ENCODE results near the gene PAQR4.
A peak's percentile ranks its signal among the peaks of the same experiment; 100 is the strongest.

PAQR4 gene

DNA sequence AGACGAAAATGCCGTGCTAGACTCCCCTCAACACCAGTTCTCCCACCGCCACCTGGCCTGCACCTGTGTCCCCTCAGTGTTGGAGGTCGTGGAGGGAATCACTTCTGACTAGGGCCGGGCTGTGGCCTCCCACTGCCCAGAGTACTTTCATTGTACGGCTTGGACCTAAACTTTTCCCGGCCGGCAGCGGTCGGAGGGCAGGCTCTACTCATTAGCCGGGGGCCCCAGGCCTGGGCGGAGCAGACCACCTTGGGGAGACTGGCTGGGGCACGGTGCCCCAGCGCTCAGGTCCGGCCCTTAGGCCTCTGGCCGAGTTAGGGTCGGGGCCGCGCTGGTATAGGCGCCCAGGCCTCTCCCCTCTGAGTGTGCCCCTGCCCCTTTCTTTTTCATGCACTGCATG lies 48.2 kb downstream of the PAQR4 start (continued):
- TF ChIP-seq ZNF521 (tag by site-specific recombination; IDR thresholded peaks at IDR 0.05): no peak
- no peak for TF ChIP-seq SP7 (tag by site-specific recombination; IDR thresholded peaks at IDR 0.05)

DNA sequence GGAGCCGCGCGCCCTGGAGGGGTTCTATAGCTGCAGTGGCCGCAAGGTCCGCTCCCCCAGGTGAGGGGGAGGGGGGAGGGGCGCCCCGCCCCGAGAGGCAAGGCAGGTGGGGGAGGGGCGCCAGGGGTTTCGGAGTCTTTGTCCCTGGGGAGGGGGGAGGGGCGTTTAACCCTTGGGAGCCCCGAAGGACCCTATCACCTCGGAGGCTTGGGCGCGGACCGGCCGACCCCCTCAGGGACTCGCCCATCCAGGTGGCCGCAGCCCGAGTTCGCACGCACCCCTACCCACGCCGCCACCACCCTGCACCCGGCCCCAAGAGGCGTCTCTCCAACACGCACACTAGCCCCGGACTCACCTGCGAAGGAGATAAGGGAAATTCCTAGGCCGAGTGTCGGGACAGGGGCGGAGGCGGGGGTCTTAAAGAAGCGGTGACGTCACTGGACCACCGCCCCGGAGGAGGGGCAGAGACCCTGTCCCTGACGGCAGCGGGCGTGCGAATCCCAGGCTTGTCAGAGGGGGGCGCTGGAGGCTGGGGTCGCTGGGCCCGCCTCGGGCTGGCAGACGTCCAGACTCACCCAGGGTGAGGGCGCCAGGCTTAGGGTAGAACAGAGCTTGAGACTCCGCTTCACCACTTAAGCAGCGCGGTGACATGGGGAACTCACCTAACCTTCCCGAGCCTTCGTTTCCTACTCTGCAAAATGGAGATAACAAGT lies 48.8 kb downstream of the PAQR4 start, which contains the start of gene CLDN6:
CLDN6 (minus strand) TSS at position 390 of the 713 bp plus-strand sequence. CDS start 2,162 bp downstream, outside the sequence.
- Histone ChIP-seq H3K36me3 (ENCODE audit: control insufficient read depth in 2 of 2, insufficient read depth in 1 of 2, low read length in 2 of 2) (no peaks in the 10 kb centered on the region), H3K4me3 (ENCODE audit: low read depth, low read length) (no peak within 1 kb of the TSS), H3K4me1 (ENCODE audit: control insufficient read depth, insufficient read depth, low read length) (peaks cover 18% of the 10 kb centered on the region), H3K27ac (ENCODE audit: extremely low read depth, low read depth, low read length) (no peak within 1 kb of the TSS), H3K9me3 (ENCODE audit: control insufficient read depth, insufficient read depth, low read depth, low read length) (no peaks in the 10 kb centered on the region)
- TF ChIP-seq ZNF416 (tag by site-specific recombination; IDR thresholded peaks at IDR 0.05) (no peak), ZNF677 (tag by site-specific recombination; IDR thresholded peaks at IDR 0.05) (no peak), ZNF561 (tag by site-specific recombination; IDR thresholded peaks at IDR 0.05; ENCODE audit: borderline replicate concordance) (no peak)
- TF ChIP-seq, protein P1, sequence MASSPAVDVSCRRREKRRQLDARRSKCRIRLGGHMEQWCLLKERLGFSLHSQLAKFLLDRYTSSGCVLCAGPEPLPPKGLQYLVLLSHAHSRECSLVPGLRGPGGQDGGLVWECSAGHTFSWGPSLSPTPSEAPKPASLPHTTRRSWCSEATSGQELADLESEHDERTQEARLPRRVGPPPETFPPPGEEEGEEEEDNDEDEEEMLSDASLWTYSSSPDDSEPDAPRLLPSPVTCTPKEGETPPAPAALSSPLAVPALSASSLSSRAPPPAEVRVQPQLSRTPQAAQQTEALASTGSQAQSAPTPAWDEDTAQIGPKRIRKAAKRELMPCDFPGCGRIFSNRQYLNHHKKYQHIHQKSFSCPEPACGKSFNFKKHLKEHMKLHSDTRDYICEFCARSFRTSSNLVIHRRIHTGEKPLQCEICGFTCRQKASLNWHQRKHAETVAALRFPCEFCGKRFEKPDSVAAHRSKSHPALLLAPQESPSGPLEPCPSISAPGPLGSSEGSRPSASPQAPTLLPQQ (tag by site-specific recombination; IDR thresholded peaks at IDR 0.05): peak; percentile 39; the same call in 1 of the 2 replicates
- POLR2A ChIA-PET: interaction anchor here (11.9 kb wide), 1 partner anchor 13 kb away, joined by 247 read pairs; no protein-coding TSS in a partner anchor
- CTCF ChIA-PET: interaction anchor here (1.2 to 2.5 kb wide), 3 partner anchors 10 to 32 kb away, joined by 4 to 20 read pairs (median 5); no protein-coding TSS in a partner anchor

DNA sequence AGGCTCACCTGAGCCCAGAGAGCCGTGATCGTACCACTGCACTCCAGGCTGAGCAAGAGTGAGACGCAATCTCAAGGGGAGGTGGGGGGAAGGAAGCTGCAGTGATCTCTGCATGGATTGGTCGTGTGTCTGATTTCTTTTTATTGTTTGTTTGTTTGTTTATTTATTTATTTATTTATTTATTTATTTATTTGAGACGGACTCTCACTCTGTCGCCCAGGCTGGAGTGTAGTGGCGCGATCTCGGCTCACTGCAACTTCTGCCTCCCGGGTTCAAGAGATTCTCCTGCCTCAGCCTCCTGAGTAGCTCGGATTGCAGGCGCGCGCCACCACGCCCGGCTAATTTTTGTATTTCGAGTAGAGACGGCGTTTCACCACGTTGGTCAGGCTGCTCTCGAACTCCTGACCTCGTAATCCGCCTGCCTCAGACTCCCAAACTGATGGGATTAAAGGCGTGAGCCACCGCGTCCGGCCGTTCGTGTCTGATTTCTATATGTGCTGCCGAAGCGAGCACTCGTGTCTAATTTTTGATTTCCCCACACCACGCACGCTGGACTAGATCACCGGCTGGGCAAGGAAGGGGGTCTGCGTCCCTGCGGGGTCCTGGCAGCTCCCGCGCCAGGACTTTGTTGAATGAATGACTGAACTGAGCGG lies 50.6 kb downstream of the PAQR4 start:
- H3K9me3 ChIP-seq (ENCODE audit: control insufficient read depth, insufficient read depth, low read depth, low read length): no peaks in the 10 kb centered on the region
- peak overlapping the region; percentile 33 for H3K4me3 ChIP-seq (ENCODE audit: low read depth, low read length)
- ChIA-PET POLR2A (interaction anchor here (0.5 to 11.9 kb wide), 19 partner anchors 8 to 1055 kb away, joined by 3 to 247 read pairs (median 6); partner anchors contain the start of genes FLYWCH1, KREMEN2, PAQR4 and PKMYT1), CTCF (interaction anchor here (0.9 to 4.1 kb wide), 9 partner anchors 8 to 68 kb away, joined by 3 to 41 read pairs (median 4); no protein-coding TSS in a partner anchor)
- H3K36me3 ChIP-seq (ENCODE audit: control insufficient read depth in 2 of 2, insufficient read depth in 1 of 2, low read length in 2 of 2): no peaks in the 10 kb centered on the region
- peaks cover 21% of the 10 kb centered on the region for H3K4me1 ChIP-seq (ENCODE audit: control insufficient read depth, insufficient read depth, low read length)
- H3K27ac ChIP-seq (ENCODE audit: extremely low read depth, low read depth, low read length): no peak overlapping the region
- no peak for TF ChIP-seq ZBTB1 (tag by site-specific recombination; IDR thresholded peaks at IDR 0.05)
- TF ChIP-seq ZNF585B (tag by site-specific recombination; IDR thresholded peaks at IDR 0.05): no peak
- TF ChIP-seq, protein P2, sequence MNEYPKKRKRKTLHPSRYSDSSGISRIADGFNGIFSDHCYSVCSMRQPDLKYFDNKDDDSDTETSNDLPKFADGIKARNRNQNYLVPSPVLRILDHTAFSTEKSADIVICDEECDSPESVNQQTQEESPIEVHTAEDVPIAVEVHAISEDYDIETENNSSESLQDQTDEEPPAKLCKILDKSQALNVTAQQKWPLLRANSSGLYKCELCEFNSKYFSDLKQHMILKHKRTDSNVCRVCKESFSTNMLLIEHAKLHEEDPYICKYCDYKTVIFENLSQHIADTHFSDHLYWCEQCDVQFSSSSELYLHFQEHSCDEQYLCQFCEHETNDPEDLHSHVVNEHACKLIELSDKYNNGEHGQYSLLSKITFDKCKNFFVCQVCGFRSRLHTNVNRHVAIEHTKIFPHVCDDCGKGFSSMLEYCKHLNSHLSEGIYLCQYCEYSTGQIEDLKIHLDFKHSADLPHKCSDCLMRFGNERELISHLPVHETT (tag by site-specific recombination; IDR thresholded peaks at IDR 0.05): peak; percentile 56
- TF ChIP-seq MYNN (tag by site-specific recombination; IDR thresholded peaks at IDR 0.05; ENCODE audit: borderline replicate concordance): 0 out of 2 replicates have a peak, but pooled peaks have one; percentile 47
- TF ChIP-seq ZNF426 (tag by site-specific recombination; IDR thresholded peaks at IDR 0.05): peak; percentile 70
- TF ChIP-seq KLF16 (tag by site-specific recombination; IDR thresholded peaks at IDR 0.05): no peak
- TF ChIP-seq ZNF501 (tag by site-specific recombination; IDR thresholded peaks at IDR 0.05): 0 out of 2 replicates have a peak, but pooled peaks have one; percentile 34
- peak; percentile 75; the same call in 1 of the 2 replicates for TF ChIP-seq ZNF558 (tag by site-specific recombination; IDR thresholded peaks at IDR 0.05)
- no peak for TF ChIP-seq ZNF701 (tag by site-specific recombination; IDR thresholded peaks at IDR 0.05)
- TF ChIP-seq ZNF292 (tag by site-specific recombination; IDR thresholded peaks at IDR 0.05; ENCODE audit: borderline replicate concordance, low read depth): peak; percentile 55; the same call in 1 of the 2 replicates
- TF ChIP-seq, protein P3, sequence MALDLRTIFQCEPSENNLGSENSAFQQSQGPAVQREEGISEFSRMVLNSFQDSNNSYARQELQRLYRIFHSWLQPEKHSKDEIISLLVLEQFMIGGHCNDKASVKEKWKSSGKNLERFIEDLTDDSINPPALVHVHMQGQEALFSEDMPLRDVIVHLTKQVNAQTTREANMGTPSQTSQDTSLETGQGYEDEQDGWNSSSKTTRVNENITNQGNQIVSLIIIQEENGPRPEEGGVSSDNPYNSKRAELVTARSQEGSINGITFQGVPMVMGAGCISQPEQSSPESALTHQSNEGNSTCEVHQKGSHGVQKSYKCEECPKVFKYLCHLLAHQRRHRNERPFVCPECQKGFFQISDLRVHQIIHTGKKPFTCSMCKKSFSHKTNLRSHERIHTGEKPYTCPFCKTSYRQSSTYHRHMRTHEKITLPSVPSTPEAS (tag by site-specific recombination; IDR thresholded peaks at IDR 0.05): no peak
- no peak for TF ChIP-seq ZNF23 (tag by site-specific recombination; IDR thresholded peaks at IDR 0.05; ENCODE audit: borderline replicate concordance)
- 0 out of 2 replicates have a peak, but pooled peaks have one; percentile 17 for TF ChIP-seq ZNF138 (tag by site-specific recombination; IDR thresholded peaks at IDR 0.05; ENCODE audit: borderline replicate concordance)
- peak; percentile 70; the same call in 1 of the 2 replicates for TF ChIP-seq ZNF664 (tag by site-specific recombination; IDR thresholded peaks at IDR 0.05)
- TF ChIP-seq, protein P4, sequence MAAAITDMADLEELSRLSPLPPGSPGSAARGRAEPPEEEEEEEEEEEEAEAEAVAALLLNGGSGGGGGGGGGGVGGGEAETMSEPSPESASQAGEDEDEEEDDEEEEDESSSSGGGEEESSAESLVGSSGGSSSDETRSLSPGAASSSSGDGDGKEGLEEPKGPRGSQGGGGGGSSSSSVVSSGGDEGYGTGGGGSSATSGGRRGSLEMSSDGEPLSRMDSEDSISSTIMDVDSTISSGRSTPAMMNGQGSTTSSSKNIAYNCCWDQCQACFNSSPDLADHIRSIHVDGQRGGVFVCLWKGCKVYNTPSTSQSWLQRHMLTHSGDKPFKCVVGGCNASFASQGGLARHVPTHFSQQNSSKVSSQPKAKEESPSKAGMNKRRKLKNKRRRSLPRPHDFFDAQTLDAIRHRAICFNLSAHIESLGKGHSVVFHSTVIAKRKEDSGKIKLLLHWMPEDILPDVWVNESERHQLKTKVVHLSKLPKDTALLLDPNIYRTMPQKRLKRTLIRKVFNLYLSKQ (tag by site-specific recombination; IDR thresholded peaks at IDR 0.05; ENCODE audit: borderline replicate concordance): peak; percentile 51; the same call in 1 of the 2 replicates
- TF ChIP-seq, protein P5, sequence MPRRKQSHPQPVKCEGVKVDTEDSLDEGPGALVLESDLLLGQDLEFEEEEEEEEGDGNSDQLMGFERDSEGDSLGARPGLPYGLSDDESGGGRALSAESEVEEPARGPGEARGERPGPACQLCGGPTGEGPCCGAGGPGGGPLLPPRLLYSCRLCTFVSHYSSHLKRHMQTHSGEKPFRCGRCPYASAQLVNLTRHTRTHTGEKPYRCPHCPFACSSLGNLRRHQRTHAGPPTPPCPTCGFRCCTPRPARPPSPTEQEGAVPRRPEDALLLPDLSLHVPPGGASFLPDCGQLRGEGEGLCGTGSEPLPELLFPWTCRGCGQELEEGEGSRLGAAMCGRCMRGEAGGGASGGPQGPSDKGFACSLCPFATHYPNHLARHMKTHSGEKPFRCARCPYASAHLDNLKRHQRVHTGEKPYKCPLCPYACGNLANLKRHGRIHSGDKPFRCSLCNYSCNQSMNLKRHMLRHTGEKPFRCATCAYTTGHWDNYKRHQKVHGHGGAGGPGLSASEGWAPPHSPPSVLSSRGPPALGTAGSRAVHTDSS (tag by site-specific recombination; IDR thresholded peaks at IDR 0.05): no peak

All from HEK293 (cell line).